ENCODE data around the gene CDC42BPA.

- TF ChIP-seq REST (IDR thresholded peaks at IDR 0.05; ENCODE audit: borderline replicate concordance in 1 of 2, low read depth in 1 of 2, low read length in 2 of 2) = no peak
- no peak for TF ChIP-seq CBFB (CRISPR knock-in tag; IDR thresholded peaks at IDR 0.05)
- TF ChIP-seq ZNF558 (CRISPR knock-in tag; IDR thresholded peaks at IDR 0.05; ENCODE audit: borderline replicate concordance) = no peak
- TF ChIP-seq ZNF20 (CRISPR knock-in tag; IDR thresholded peaks at IDR 0.05) = no peak
- no peak for TF ChIP-seq NRL (CRISPR knock-in tag; IDR thresholded peaks at IDR 0.05; ENCODE audit: borderline replicate concordance)
- no peak for TF ChIP-seq ZBTB1 (CRISPR knock-in tag; IDR thresholded peaks at IDR 0.05; ENCODE audit: borderline replicate concordance)
- no peak for TF ChIP-seq ZBTB40 (IDR thresholded peaks at IDR 0.05)
- TF ChIP-seq ZBTB40 (CRISPR knock-in tag; IDR thresholded peaks at IDR 0.05) = no peak
These were observed 144.1 kb downstream of the CDC42BPA start for GRCh38 chr1:227174164-227174563.
